Activated T-cell treated with anti-CD3 and anti-CD28 coated beads, Interleukin-2, amount 50 U/mL, for 72 hours (primary cell): ENCODE measurements around the gene SYNPR. TPM values are rescaled to one million over a fixed set of nuclear protein-coding genes. Genes with fewer than 3 reads are reported as not detected.

ENCODE experiments used
- ATAC-seq, 2 donors: fragments of 150-1000 bp; cut with Tn5 transposase; replicated peaks in 1 of 2; 2 replicates each; pipeline ENCODE4 v1.10.0; 2021; ENCODE audit warnings: moderate library complexity in 2 of 2, mild to moderate bottlenecking in 1 of 2
- DNase-seq, 2 donors: peaks; one replicate each; pipeline ENCODE4 v3.0.0; 2021 to 2022; ENCODE audit warnings: mixed read lengths in 1 of 2
- H3K27ac Mint-ChIP-seq: one replicate; pipeline ENCODE4 v1.8.0; 2022; ENCODE audit warnings: mild to moderate bottlenecking, moderate library complexity, mixed read lengths
- H3K27me3 Mint-ChIP-seq: one replicate; pipeline ENCODE4 v1.8.0; 2022; ENCODE audit warnings: low read depth, mixed read lengths
- H3K36me3 Mint-ChIP-seq, 2 donors: one replicate each; pipeline ENCODE4 v1.8.0; 2022; ENCODE audit warnings: mixed read lengths in 2 of 2, mild to moderate bottlenecking in 1 of 2; ENCODE audit not compliant: insufficient read depth in 2 of 2
- H3K4me1 Mint-ChIP-seq: one replicate; pipeline ENCODE4 v1.8.0; 2022; ENCODE audit warnings: low read depth, mixed read lengths
- H3K4me3 Mint-ChIP-seq, 2 donors: one replicate each; pipeline ENCODE4 v1.8.0; 2022; ENCODE audit warnings: mild to moderate bottlenecking in 2 of 2, mixed read lengths in 2 of 2, moderate library complexity in 2 of 2
- H3K9me3 Mint-ChIP-seq, 2 donors: one replicate each; pipeline ENCODE4 v1.8.0; 2022; ENCODE audit warnings: mixed read lengths in 2 of 2
- total RNA-seq, 2 donors: library from RNA; stranded (reverse); gene quantifications; one replicate each; pipeline ENCODE4 v1.2.3, GENCODE V29; 2022

SYNPR gene
- total RNA-seq, 2 donors from 2014 or later: not detected

- Mint-ChIP-seq H3K36me3 (no peaks in the 10 kb centered on the region), H3K9me3 (no peaks in the 10 kb centered on the region), H3K27me3 (no peaks in the 10 kb centered on the region), H3K4me3 (no peak overlapping the region), H3K4me1 (no peaks in the 10 kb centered on the region), H3K27ac (no peak overlapping the region)
- ATAC-seq: no peak
- DNase-seq: no peak
Observed at GRCh38 chr3:63325386-63325785, 47.3 kb downstream of the SYNPR start.

GRCh38 chr3:63328365-63328764 lies 50.3 kb downstream of the SYNPR start:
- no peak overlapping the region for H3K4me3 Mint-ChIP-seq
- H3K27me3 Mint-ChIP-seq: no peaks in the 10 kb centered on the region
- H3K36me3 Mint-ChIP-seq: no peaks in the 10 kb centered on the region
- H3K4me1 Mint-ChIP-seq: no peaks in the 10 kb centered on the region
- DNase-seq (no peak), ATAC-seq (no peak)
- no peak overlapping the region for H3K27ac Mint-ChIP-seq
- H3K9me3 Mint-ChIP-seq: no peaks in the 10 kb centered on the region

GRCh38 chr3:63331520-63331919 lies 53.4 kb downstream of the SYNPR start:
- Mint-ChIP-seq H3K4me3 (no peak overlapping the region), H3K36me3 (no peaks in the 10 kb centered on the region), H3K27me3 (no peaks in the 10 kb centered on the region), H3K4me1 (no peaks in the 10 kb centered on the region), H3K27ac (no peak overlapping the region), H3K9me3 (peaks cover 0 to 1% of the 10 kb centered on the region in 2 donors)
- DNase-seq: no peak
- ATAC-seq: no peak

- Mint-ChIP-seq H3K9me3 (peaks cover 0 to 1% of the 10 kb centered on the region in 2 donors), H3K27ac (no peak overlapping the region), H3K36me3 (no peaks in the 10 kb centered on the region), H3K4me3 (no peak overlapping the region), H3K4me1 (no peaks in the 10 kb centered on the region), H3K27me3 (no peaks in the 10 kb centered on the region)
- no peak for ATAC-seq
- no peak for DNase-seq
Observed at GRCh38 chr3:63333815-63334214, 55.7 kb downstream of the SYNPR start.

GRCh38 chr3:63338351-63338750 lies 60.2 kb downstream of the SYNPR start:
- H3K4me1 Mint-ChIP-seq: no peaks in the 10 kb centered on the region
- H3K27ac Mint-ChIP-seq: no peak overlapping the region
- ATAC-seq (no peak), DNase-seq (no peak)
- no peaks in the 10 kb centered on the region for H3K27me3 Mint-ChIP-seq
- H3K9me3 Mint-ChIP-seq: peaks cover 0 to 3% of the 10 kb centered on the region in 2 donors
- H3K36me3 Mint-ChIP-seq: peaks cover 0 to 2% of the 10 kb centered on the region in 2 donors
- H3K4me3 Mint-ChIP-seq: no peak overlapping the region

- Mint-ChIP-seq H3K36me3 (peaks cover 0 to 2% of the 10 kb centered on the region in 2 donors), H3K4me3 (peak overlapping the region in 1 of 2 donors; percentile 72), H3K27me3 (no peaks in the 10 kb centered on the region), H3K27ac (no peak overlapping the region), H3K4me1 (no peaks in the 10 kb centered on the region), H3K9me3 (peaks cover 0 to 3% of the 10 kb centered on the region in 2 donors)
- peak; percentile 60 to 80 for DNase-seq
- ATAC-seq: peak; percentile 83 to 94
Observed at GRCh38 chr3:63343674-63344073, 65.6 kb downstream of the SYNPR start.

- Mint-ChIP-seq H3K4me1 (no peaks in the 10 kb centered on the region), H3K27ac (no peak overlapping the region), H3K27me3 (no peaks in the 10 kb centered on the region), H3K9me3 (peaks cover 0 to 3% of the 10 kb centered on the region in 2 donors), H3K36me3 (peaks cover 0 to 2% of the 10 kb centered on the region in 2 donors), H3K4me3 (no peak overlapping the region)
- ATAC-seq: no peak
- no peak for DNase-seq
Observed at GRCh38 chr3:63344661-63345060, 66.6 kb downstream of the SYNPR start.

- peaks cover 14% of the 10 kb centered on the region for H3K27me3 Mint-ChIP-seq
- no peak overlapping the region for H3K27ac Mint-ChIP-seq
- H3K4me3 Mint-ChIP-seq: no peak overlapping the region
- peak; percentile 26 to 46 for DNase-seq
- peak; percentile 40 to 54 for ATAC-seq
- peaks cover 6% of the 10 kb centered on the region for H3K4me1 Mint-ChIP-seq
- no peaks in the 10 kb centered on the region for H3K36me3 Mint-ChIP-seq
- H3K9me3 Mint-ChIP-seq: no peaks in the 10 kb centered on the region
Observed at GRCh38 chr3:63349583-63350573, 71.8 kb downstream of the SYNPR start.

GRCh38 chr3:63351159-63352007 lies 73.3 kb downstream of the SYNPR start:
- peaks cover 6% of the 10 kb centered on the region for H3K4me1 Mint-ChIP-seq
- no peak for ATAC-seq
- H3K27ac Mint-ChIP-seq: no peak overlapping the region
- H3K27me3 Mint-ChIP-seq: peaks cover 14% of the 10 kb centered on the region
- no peaks in the 10 kb centered on the region for H3K36me3 Mint-ChIP-seq
- no peak overlapping the region for H3K4me3 Mint-ChIP-seq
- DNase-seq: no peak
- H3K9me3 Mint-ChIP-seq: no peaks in the 10 kb centered on the region

- DNase-seq: no peak
- Mint-ChIP-seq H3K36me3 (no peaks in the 10 kb centered on the region), H3K27me3 (peaks cover 14% of the 10 kb centered on the region), H3K27ac (no peak overlapping the region), H3K4me3 (no peak overlapping the region), H3K9me3 (no peaks in the 10 kb centered on the region), H3K4me1 (peaks cover 6% of the 10 kb centered on the region)
- no peak for ATAC-seq
Observed at GRCh38 chr3:63352008-63352279, 73.8 kb downstream of the SYNPR start.

GRCh38 chr3:63353383-63353782 lies 75.3 kb downstream of the SYNPR start:
- no peak for DNase-seq
- Mint-ChIP-seq H3K27ac (no peak overlapping the region), H3K4me1 (peaks cover 6% of the 10 kb centered on the region), H3K36me3 (no peaks in the 10 kb centered on the region), H3K27me3 (peaks cover 14% of the 10 kb centered on the region), H3K4me3 (no peak overlapping the region), H3K9me3 (no peaks in the 10 kb centered on the region)
- ATAC-seq: no peak

- DNase-seq (no peak), ATAC-seq (no peak)
- H3K27ac Mint-ChIP-seq: no peak overlapping the region
- H3K4me3 Mint-ChIP-seq: no peak overlapping the region
- no peaks in the 10 kb centered on the region for H3K9me3 Mint-ChIP-seq
- H3K27me3 Mint-ChIP-seq: peaks cover 14% of the 10 kb centered on the region
- no peaks in the 10 kb centered on the region for H3K36me3 Mint-ChIP-seq
- H3K4me1 Mint-ChIP-seq: peaks cover 6% of the 10 kb centered on the region
Observed at GRCh38 chr3:63354160-63354559, 76.1 kb downstream of the SYNPR start.

- no peaks in the 10 kb centered on the region for H3K9me3 Mint-ChIP-seq
- H3K27me3 Mint-ChIP-seq: peaks cover 13% of the 10 kb centered on the region
- H3K4me3 Mint-ChIP-seq: no peak overlapping the region
- H3K4me1 Mint-ChIP-seq: peaks cover 6% of the 10 kb centered on the region
- H3K36me3 Mint-ChIP-seq: no peaks in the 10 kb centered on the region
- no peak for ATAC-seq
- no peak overlapping the region for H3K27ac Mint-ChIP-seq
- DNase-seq: no peak
Observed at GRCh38 chr3:63355809-63356208, 77.7 kb downstream of the SYNPR start.
